Activated naive CD4-positive, alpha-beta T cell treated with Interleukin-2 at 50 U/mL for 16 hours (primary cell): ENCODE data around the gene AHNAK2.
"Not testable (repeated sequence)": the region's sequence is repeated elsewhere in the genome, so short reads cannot be mapped to it uniquely, and the experiment has no call there.

ENCODE experiments used
- DNase-seq: peaks from one replicate; pipeline ENCODE4 v3.0.0-alpha.2; 2020

Gene AHNAK2

DNA sequence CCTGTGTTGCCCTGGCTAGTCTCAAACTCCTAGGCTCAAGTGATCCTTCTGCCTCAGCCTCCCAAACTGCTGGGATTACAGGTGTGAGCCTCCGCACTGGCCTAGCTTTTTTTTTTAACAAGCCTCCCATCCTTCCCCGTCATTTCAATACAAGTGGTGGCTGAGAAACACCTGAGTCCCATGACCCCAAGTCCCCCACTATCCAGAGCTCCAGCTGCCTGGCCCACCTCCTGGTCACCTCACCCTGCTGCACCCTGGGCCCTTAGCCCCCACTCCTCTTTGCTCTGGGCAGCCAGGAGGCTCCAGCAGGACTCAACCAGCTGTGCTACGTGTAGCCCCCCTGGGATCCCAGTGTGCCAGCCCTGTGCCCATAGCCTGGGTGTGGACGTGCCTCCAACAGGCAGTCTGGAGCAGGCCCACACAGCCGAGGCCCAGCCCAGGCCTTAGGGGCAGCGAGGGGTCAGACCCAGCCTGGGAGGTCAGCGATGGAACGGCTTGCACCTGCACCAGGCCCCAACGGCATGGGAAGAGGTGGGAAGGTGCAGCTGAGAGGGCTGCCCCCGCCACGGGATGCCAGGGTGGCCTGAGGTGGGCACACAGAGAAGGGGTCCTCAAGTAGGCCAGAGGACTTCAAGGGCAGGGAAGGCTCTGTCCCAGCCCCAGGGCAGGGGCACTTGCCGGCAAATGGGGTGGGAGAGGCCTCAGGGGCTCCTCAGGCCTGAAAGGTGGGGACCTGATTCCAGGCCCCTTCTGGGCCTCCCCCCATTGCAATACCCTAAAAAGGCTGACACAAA, 6.5 kb downstream of the AHNAK2 start:
- DNase-seq: no peak

- no peak for DNase-seq
Measured at GRCh38 chr14:104970231-104971068, 7.7 kb downstream of the AHNAK2 start.

- no peak for DNase-seq
Measured at GRCh38 chr14:104969741-104970230, 8.4 kb downstream of the AHNAK2 start.

DNA sequence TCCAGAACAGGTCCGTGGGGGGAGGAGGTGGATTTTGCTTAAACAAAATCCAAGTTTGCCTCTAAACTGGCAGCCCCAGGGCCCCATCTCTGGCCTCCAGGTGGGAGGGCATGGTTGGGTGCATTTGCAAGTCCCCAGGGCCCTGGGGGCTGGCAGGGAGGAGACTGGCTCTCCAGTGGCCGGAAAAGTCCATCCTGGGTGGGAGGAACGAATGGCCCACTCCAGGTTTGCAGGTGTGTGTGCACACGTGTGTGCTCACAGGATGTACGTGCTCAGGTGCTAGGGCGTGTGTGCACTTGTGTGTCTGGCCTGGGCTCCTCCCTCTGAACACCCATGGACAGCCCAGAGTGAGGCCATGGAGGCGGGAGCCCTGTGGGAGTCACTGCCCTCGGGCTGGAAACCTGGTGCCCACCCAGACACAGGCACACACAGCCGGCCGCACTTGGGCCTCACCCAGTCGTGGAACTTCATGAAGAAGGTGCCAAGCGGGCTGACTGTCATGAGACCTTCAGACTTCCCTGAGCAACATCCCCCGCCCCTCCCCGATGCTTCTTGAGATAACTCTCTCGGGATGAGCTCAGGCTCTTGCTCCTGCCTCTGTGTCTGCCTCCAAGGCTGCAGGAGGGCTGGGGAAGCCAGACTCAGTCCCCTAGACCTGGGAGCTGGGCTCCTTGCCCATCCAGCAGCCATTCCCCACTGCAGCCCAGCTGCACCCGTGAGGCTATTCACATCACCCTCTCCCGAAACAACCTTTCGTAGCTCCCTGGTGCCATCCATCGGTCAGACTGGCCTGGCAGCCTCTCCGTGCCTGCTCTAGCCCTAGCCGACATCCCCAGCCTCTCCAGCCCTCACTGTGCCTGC, 9.4 kb downstream of the AHNAK2 start:
- no peak for DNase-seq

- DNase-seq: no peak
Measured at GRCh38 chr14:104968153-104968527, 10.0 kb downstream of the AHNAK2 start.

DNA sequence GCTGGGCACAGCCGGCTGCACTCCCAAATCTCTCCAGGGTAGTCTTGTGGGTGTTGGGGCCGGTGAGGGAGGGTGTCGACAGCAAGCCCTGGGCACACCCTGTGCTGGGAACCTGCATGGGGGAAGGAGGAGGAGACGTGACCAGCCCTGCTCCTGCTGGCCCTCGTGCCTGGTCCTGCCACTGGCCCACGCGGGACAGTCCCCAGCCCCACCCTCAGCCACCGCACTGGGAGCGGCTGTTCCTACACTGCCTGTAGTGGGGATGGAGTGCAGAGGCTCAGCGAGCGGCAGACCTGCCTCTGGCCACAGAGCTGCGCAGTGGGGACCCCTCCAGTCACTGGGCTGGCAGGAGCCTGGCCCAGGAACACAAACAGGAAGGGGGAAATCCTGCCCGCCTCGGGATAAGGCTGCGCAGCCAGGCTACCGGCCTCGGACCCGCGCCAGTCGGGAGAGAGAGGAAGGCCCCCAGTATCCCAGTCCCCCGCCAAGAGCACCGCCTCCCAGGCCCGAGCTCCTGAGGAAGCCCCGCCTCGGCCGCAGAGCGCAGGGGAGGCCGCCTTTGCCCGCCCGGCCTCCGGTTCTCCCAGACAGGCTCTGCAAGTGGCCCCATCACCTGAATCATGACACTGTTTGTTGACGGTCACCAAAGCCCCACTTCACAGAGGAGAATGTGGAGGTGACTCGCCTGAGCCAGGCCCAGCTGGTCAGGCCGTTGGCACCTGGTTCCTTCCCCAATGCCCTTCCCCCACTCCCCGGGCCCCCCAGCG, 10.6 kb downstream of the AHNAK2 start:
- DNase-seq: no peak

- DNase-seq: no peak
Measured at GRCh38 chr14:104966981-104967385, 11.2 kb downstream of the AHNAK2 start.

- no peak for DNase-seq
Measured at GRCh38 chr14:104966261-104966865, 11.8 kb downstream of the AHNAK2 start.

DNA sequence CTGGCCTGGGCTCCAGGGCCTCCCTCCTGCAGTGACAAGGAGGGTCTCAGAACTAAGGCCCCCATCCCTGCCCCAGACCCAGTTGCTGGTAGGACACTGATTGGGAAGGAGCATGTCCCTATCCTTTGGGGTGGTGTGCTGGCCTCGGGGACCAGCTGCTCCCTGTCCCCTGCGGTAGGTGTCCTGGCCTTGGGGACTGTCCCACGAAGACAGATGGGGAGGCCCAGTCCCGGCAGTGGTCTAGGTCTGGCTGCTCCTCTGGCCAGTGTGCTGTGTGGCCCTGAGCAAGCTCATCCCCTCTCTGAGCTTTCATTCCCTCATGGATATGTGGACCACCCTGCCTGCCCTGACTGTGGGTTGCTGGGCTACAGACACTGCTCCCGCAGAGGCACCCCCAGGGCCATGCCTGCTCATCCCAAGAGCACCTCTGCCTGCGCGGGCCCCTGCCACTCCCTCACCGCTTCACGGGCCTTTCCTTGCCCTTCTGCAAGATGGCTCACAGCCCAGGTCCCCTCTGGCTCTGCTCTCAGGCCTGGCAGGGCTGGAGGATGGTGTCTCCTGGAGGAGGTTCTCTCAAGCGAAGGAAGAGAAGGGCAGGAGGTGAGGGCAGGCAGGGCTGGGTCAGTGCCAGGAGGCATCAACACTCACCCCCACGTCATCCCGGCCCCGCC, 12.5 kb downstream of the AHNAK2 start:
- no peak for DNase-seq

GRCh38 chr14:104964546-104964945, 13.6 kb downstream of the AHNAK2 start:
- DNase-seq: no peak

GRCh38 chr14:104957146-104958113, 20.7 kb downstream of the AHNAK2 start:
- DNase-seq: no peak

- DNase-seq: no peak
Measured at GRCh38 chr14:104956290-104956890, 21.8 kb downstream of the AHNAK2 start.

- no peak for DNase-seq
Measured at GRCh38 chr14:104955396-104955770, 22.8 kb downstream of the AHNAK2 start.

DNA sequence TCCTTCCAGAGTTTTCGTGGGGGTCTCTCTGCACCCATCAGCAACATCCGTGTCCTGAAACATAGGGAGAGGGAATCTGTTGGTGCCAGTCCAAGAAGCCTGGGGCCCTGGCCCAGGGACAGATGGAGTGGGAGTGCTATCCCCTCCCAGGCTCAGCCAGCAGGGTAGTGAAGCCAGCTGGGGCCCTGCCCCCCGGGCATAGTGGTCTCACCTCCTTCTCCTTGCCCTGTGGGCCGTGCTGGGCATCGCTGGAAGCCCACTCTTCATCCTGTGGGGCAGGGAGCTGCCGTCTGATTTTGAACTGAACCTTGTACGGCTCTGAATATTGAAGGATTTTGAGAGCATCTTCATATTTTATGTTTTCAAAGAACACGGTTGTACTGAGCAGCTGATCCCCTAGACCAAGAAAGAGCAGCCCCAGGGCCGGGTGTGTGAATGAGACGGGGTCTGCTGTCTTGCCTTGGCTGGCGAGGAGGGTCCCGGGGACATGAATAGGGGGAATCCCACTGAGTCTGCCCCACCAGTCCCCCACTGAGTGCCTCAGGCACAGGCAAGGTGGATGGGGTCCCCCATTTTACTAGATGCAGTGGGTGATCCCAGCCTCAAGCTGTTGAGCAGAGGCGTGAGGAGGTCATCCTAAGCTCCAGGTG, 23.3 kb downstream of the AHNAK2 start:
- DNase-seq: no peak

GRCh38 chr14:104953896-104954656, 24.1 kb downstream of the AHNAK2 start:
- DNase-seq: no peak

DNA sequence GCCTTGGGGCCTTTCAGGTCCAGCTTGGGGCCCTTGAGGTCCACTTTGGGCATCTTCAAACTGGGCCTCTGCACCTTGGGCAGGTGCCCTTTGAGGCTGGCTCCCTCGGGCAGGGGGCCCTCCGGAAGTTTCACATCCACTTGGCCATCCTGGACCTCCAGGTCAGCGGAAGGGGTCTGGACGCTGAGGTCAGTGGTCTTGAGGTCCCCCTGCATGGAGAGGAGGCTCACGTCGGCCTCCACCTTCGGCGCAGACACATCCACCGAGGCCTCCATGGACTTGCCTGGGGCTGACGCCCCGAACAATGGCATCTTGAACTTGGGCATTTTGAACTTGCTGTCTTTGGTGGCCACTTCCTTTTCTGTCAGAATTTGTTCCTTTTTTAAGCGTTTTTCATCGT, 25.1 kb downstream of the AHNAK2 start:
- no peak for DNase-seq

GRCh38 chr14:104951863-104952657, 26.1 kb downstream of the AHNAK2 start:
- DNase-seq: not testable (repeated sequence)
